ENCODE measurements around the gene SLC39A8.

DNA sequence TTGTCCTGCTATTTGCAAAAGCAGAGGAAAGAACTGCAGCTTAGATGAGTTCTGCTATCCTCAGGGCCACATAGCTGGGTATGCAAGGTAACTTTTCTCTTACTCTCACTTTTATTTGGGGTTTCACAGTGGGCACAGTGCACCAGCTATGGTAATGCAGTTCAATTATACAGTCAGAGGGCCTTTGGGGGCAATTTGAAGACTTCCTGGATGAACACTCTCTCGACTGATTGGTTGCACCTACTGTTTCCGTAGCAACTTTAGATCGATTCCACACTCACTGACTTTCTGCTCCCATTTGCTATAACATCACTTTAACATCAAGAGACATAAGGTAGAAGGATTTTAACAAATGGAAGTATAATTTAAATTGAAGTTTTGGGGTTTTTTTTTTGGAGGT, 128.6 kb downstream of the SLC39A8 start:
- TF ChIP-seq REST (IDR thresholded peaks at IDR 0.05) (no peak), CTCF (IDR thresholded peaks at IDR 0.05; ENCODE audit: low read depth, low read length, missing input control) (no peak)
